ENCODE data around the gene IRGC.
"Not testable (repeated sequence)": the region's sequence is repeated elsewhere in the genome, so short reads cannot be mapped to it uniquely, and the experiment has no call there.

The IRGC gene

GRCh38 chr19:43752287-43752875, 36.5 kb downstream of the IRGC start:
- no peak for DNase-seq (ENCODE audit: low read depth in 1 of 2, low spot score in 1 of 2)

GRCh38 chr19:43754253-43754502, 38.3 kb downstream of the IRGC start:
- no peak for DNase-seq (ENCODE audit: low read depth in 1 of 2, low spot score in 1 of 2)

DNA sequence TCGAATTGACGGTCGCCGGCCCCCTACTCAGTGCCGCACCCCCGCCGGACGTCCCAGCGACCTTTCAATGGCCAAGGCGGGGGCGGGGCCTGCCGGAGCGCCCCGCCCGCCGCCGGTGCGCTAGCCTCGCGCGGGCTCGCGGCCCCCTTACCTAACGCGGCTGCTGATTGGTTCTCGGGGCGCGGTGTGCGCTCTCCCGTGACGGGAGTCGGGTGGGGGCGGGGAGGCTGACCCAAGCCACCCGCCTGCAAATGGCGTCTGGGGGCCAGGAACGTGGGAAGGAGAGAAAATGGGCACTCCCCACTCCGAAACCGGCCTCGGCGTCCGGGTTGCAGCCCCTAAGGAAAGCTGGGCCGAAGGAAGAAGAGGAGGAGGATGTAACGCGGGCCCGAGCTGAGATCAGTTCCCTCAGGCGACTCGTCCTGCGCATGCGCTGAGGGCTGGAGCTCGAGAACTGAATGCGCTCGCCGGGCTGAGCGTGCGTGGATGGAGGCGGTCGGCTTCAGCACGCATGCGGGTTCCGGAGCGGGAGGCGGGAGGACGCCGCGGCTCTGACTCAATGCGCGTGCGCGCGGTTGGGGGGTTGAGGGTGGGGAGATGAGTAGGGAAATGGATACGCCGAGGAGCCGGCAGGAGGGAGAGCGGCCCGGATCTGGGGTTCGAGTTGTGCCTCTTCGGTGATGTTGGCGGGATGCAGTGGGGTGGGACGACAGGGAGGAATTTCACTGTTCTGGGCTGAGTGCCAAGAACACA, 38.8 kb downstream of the IRGC start, which contains the start of gene SMG9:
Gene SMG9, minus strand, starts transcription at position 460 of the 753 bp plus-strand sequence. CDS start 4,221 bp downstream, outside the sequence.
- DNase-seq (ENCODE audit: low read depth in 1 of 2, low spot score in 1 of 2): peak; percentile 98

DNA sequence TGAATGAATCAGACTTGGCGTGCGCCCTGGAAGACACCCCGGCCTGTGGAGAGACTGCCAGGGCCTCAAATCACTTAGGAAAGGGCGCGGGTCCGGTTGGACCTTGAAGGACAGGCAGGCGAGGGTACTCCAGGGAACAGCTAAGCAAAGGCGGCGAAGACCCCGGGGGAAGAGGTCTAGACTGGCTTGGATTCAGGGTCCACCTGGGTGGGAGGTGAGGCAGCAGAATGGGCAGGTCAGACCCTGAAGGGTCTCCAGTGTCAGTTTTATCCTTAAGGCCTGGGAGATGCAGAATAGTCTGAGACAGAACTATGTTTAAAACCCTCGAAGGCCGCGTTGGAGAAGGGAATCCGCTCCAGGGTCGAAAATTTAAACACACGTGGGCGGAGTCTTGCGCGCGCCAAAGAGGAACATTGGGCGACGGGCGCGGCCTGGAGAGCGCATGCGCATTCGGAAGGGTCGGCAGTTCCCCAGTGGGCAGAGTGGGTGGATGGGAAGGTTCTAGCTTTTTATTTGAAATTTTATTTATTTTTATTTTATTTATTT, 39.5 kb downstream of the IRGC start:
- peak; percentile 50 to 59 for DNase-seq (ENCODE audit: low read depth in 1 of 2, low spot score in 1 of 2)

GRCh38 chr19:43759515-43759914, 43.6 kb downstream of the IRGC start:
- DNase-seq (ENCODE audit: low read depth in 1 of 2, low spot score in 1 of 2): no peak

- DNase-seq (ENCODE audit: low read depth in 1 of 2, low spot score in 1 of 2): no peak
These were observed 45.1 kb downstream of the IRGC start for GRCh38 chr19:43760941-43761340.

DNA sequence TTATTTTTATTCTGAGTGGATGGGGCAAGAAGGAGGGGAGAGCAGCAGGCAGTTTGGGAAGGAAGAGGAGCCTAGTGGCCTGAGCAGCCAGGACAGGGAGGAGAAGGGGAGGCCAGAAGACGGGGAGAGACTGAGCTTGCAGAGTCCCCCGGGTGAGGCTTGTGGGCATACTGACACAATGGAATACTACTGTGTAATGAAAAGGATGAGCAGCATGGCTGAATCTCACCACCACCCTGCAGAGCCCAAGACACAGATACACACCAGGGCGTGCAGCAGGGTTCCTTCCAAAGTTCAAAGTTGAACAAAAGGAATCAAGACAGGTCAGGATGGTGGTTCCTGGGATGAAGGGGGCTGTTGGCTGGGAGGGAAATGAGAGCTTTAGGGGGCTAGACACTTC, 46.9 kb downstream of the IRGC start:
- no peak for DNase-seq (ENCODE audit: low read depth in 1 of 2, low spot score in 1 of 2)

GRCh38 chr19:43763473-43763939, 47.6 kb downstream of the IRGC start:
- no peak for DNase-seq (ENCODE audit: low read depth in 1 of 2, low spot score in 1 of 2)

DNA sequence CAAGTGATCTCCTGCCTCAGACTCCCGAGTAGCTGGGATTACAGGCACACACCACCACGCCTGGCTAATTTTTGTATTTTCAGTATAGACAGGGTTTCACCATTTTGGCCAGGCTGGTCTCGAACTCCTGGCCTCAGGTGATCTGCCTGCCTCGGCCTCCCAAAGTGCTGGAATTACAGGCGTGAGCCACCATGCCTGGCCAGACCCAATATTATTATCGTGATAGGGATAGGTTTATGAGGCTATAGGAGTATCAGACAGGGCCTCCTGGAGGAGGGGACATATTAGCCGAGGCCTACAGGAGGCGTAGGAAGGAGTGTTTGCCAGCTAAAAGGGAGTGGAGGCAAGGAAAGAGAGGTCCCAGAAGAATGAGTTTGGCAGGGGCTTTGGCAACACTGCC, 48.8 kb downstream of the IRGC start:
- DNase-seq (ENCODE audit: low read depth in 1 of 2, low spot score in 1 of 2): not testable (repeated sequence)

DNA sequence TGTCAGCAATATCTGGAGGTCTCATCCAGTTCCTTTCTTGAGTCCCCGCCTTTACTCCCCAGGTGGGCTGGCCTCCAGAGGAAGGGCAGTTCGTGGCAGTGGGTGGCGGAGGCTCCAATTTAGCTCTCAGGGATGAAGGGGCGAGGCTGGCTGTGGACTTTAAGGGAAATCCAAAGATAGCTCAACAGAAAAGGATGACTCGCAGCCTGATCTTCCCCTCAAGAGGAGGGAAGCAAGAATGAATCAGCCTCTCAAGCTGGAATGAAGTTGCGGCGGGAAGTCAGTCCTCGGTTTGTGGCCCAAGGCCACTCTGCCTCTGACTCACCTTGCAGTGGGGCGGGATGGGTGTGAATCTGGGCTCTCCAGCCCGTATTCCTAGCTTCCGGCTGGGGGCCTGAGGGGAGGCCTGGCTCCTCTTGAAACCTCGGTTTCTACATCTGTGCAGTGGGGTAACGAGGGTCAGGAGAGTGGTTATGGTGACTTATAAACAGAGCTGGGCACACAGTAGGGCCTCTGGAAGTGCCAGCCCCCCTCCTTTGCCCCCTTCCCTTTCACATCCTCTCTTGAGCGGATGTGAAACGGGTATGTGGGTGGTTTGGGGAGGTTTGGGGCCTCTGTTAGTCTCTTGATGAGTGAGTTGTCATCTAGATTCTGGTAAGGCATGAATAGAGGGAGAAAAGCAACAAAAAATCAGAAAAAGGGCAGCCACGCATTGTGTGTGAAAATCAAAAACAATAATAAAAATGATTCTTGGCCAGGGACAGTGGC, 49.4 kb downstream of the IRGC start:
- DNase-seq (ENCODE audit: low read depth in 1 of 2, low spot score in 1 of 2): peak; percentile 34 to 60

- no peak for DNase-seq (ENCODE audit: low read depth in 1 of 2, low spot score in 1 of 2)
These were observed 50.8 kb downstream of the IRGC start for GRCh38 chr19:43766755-43767043.

DNA sequence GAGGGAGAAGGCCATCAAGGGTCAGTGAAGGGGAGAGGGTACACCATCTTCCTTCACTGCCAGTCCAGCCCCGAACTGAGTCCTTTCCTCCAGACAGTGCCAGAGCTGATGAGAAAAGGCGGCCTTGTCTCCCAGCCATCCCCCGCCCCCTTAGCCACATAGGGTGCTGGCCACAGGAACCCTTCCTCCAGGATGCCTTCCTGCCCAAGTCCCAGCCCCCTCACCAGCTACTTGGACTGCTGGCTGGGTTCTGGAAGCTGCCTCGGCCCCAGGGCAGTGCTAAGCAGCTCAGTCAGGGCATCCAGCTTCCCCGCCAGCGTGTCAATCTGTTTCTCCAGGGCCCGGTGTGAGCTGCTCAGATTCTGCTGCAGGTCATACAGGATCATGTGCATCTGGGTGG, 51.4 kb downstream of the IRGC start:
- no peak for DNase-seq (ENCODE audit: low read depth in 1 of 2, low spot score in 1 of 2)

GRCh38 chr19:43767818-43768217, 51.9 kb downstream of the IRGC start:
- DNase-seq (ENCODE audit: low read depth in 1 of 2, low spot score in 1 of 2): no peak

- no peak for DNase-seq (ENCODE audit: low read depth in 1 of 2, low spot score in 1 of 2)
These were observed 52.6 kb downstream of the IRGC start for GRCh38 chr19:43768273-43769050.

- DNase-seq (ENCODE audit: low read depth in 1 of 2, low spot score in 1 of 2): no peak
These were observed 53.4 kb downstream of the IRGC start for GRCh38 chr19:43769256-43769655.
